ENCODE results near the gene AGBL2.

Gene AGBL2

GRCh38 chr11:47651818-47652469 is 63.2 kb downstream of the AGBL2 start:
- no peak for DNase-seq
- H3K27ac ChIP-seq (ENCODE audit: low read length), result no peak overlapping the region

GRCh38 chr11:47649276-47649675 is 65.9 kb downstream of the AGBL2 start:
- no peaks in the 10 kb centered on the region for H3K27me3 ChIP-seq (ENCODE audit: insufficient read depth, low read length, poor library complexity)
- no peak overlapping the region for H3K4me3 ChIP-seq (ENCODE audit: low read depth in 1 of 2, low read length in 2 of 2)
- TF ChIP-seq EZH2 (IDR thresholded peaks at IDR 0.05; ENCODE audit: borderline replicate concordance, low read depth, low read length, severe bottlenecking) (no peak), CTCF (IDR thresholded peaks at IDR 0.05; ENCODE audit: borderline replicate concordance, extremely low read depth, low read length, poor library complexity, severe bottlenecking) (no peak)
- no peak overlapping the region for H3K27ac ChIP-seq (ENCODE audit: low read length)
- no peak overlapping the region for H2AFZ ChIP-seq (ENCODE audit: low read depth, low read length)
- peaks cover 4% of the 10 kb centered on the region for H3K9me3 ChIP-seq (ENCODE audit: insufficient read depth, low read length, severe bottlenecking)
- H3K4me1 ChIP-seq (ENCODE audit: insufficient read depth, low read length), result no peaks in the 10 kb centered on the region
- no peaks in the 10 kb centered on the region for H4K20me1 ChIP-seq (ENCODE audit: insufficient read depth, low read length)
- DNase-seq, result no peak
- no peak overlapping the region for H3K4me2 ChIP-seq (ENCODE audit: insufficient read depth, low read length)
- no peaks in the 10 kb centered on the region for H3K79me2 ChIP-seq (ENCODE audit: insufficient read depth, low read length)
- no peak for ATAC-seq (ENCODE audit: insufficient read depth, low read depth)
- H3K9ac ChIP-seq (ENCODE audit: low read depth, low read length), result no peak overlapping the region
- H3K36me3 ChIP-seq (ENCODE audit: insufficient read depth, low read length), result no peaks in the 10 kb centered on the region

More at GRCh38 chr11:47651818-47652469, 63.2 kb downstream of the AGBL2 start:
- H4K20me1 ChIP-seq (ENCODE audit: insufficient read depth, low read length), result no peaks in the 10 kb centered on the region
- H3K4me3 ChIP-seq (ENCODE audit: low read depth in 1 of 2, low read length in 2 of 2), result no peak overlapping the region
- no peaks in the 10 kb centered on the region for H3K79me2 ChIP-seq (ENCODE audit: insufficient read depth, low read length)
- H3K9ac ChIP-seq (ENCODE audit: low read depth, low read length), result no peak overlapping the region
- no peak overlapping the region for H3K4me2 ChIP-seq (ENCODE audit: insufficient read depth, low read length)
- no peaks in the 10 kb centered on the region for H3K27me3 ChIP-seq (ENCODE audit: insufficient read depth, low read length, poor library complexity)
- TF ChIP-seq CTCF (IDR thresholded peaks at IDR 0.05; ENCODE audit: borderline replicate concordance, extremely low read depth, low read length, poor library complexity, severe bottlenecking) (no peak), EZH2 (IDR thresholded peaks at IDR 0.05; ENCODE audit: borderline replicate concordance, low read depth, low read length, severe bottlenecking) (no peak)
- H3K36me3 ChIP-seq (ENCODE audit: insufficient read depth, low read length), result no peaks in the 10 kb centered on the region
- no peak for ATAC-seq (ENCODE audit: insufficient read depth, low read depth)
- no peaks in the 10 kb centered on the region for H3K4me1 ChIP-seq (ENCODE audit: insufficient read depth, low read length)
- no peak overlapping the region for H2AFZ ChIP-seq (ENCODE audit: low read depth, low read length)
- peaks cover 4% of the 10 kb centered on the region for H3K9me3 ChIP-seq (ENCODE audit: insufficient read depth, low read length, severe bottlenecking)

GRCh38 chr11:47646019-47646418 is 69.2 kb downstream of the AGBL2 start:
- DNase-seq (no peak), ATAC-seq (ENCODE audit: insufficient read depth, low read depth) (no peak)
- TF ChIP-seq EZH2 (IDR thresholded peaks at IDR 0.05; ENCODE audit: borderline replicate concordance, low read depth, low read length, severe bottlenecking) (no peak), CTCF (IDR thresholded peaks at IDR 0.05; ENCODE audit: borderline replicate concordance, extremely low read depth, low read length, poor library complexity, severe bottlenecking) (no peak)
- H3K27ac ChIP-seq (ENCODE audit: low read length), result no peak overlapping the region
- H3K27me3 ChIP-seq (ENCODE audit: insufficient read depth, low read length, poor library complexity), result no peaks in the 10 kb centered on the region
- no peak overlapping the region for H3K4me2 ChIP-seq (ENCODE audit: insufficient read depth, low read length)
- H3K9ac ChIP-seq (ENCODE audit: low read depth, low read length), result no peak overlapping the region
- H2AFZ ChIP-seq (ENCODE audit: low read depth, low read length), result no peak overlapping the region
- H3K9me3 ChIP-seq (ENCODE audit: insufficient read depth, low read length, severe bottlenecking), result no peaks in the 10 kb centered on the region
- H3K79me2 ChIP-seq (ENCODE audit: insufficient read depth, low read length), result peaks cover 18% of the 10 kb centered on the region
- no peaks in the 10 kb centered on the region for H4K20me1 ChIP-seq (ENCODE audit: insufficient read depth, low read length)
- no peak overlapping the region for H3K4me3 ChIP-seq (ENCODE audit: low read depth in 1 of 2, low read length in 2 of 2)
- H3K36me3 ChIP-seq (ENCODE audit: insufficient read depth, low read length), result no peaks in the 10 kb centered on the region; the same call in 1 of the 2 replicates
- peaks cover 15% of the 10 kb centered on the region for H3K4me1 ChIP-seq (ENCODE audit: insufficient read depth, low read length)
